Endodermal cell (in vitro differentiated cells): Measurements from ENCODE around the gene TRMT112. TPM values are rescaled to one million over a fixed set of nuclear protein-coding genes. Genes with fewer than 3 reads are reported as not detected.
A peak's percentile ranks its signal among the peaks of the same experiment; 100 is the strongest.

Experiments
- DNase-seq: peaks from one replicate; pipeline ENCODE4 v3.0.0-alpha.2; 2017
- H3K27ac ChIP-seq: 2 replicates; pipeline ENCODE4 v1.5.1; 2013; ENCODE audit warnings: mild to moderate bottlenecking, low read depth, low read length, moderate library complexity
- H3K27me3 ChIP-seq: 2 replicates; pipeline ENCODE4 v1.6.1; 2013; ENCODE audit warnings: mild to moderate bottlenecking, low read length, moderate library complexity; ENCODE audit not compliant: insufficient read depth, control insufficient read depth, poor library complexity, severe bottlenecking
- H3K36me3 ChIP-seq: 2 replicates; pipeline ENCODE4 v1.7.0; 2013; ENCODE audit warnings: mild to moderate bottlenecking, low read length, moderate library complexity; ENCODE audit not compliant: control insufficient read depth, insufficient read depth
- H3K4me1 ChIP-seq: one replicate; pipeline ENCODE4 v1.7.0; 2013; ENCODE audit warnings: low read length; ENCODE audit not compliant: control insufficient read depth, insufficient read depth
- H3K4me3 ChIP-seq: 2 replicates; pipeline ENCODE4 v1.5.1; 2013; ENCODE audit warnings: mild to moderate bottlenecking, low read length, moderate library complexity
- H3K9ac ChIP-seq: 2 replicates; pipeline ENCODE4 v1.6.1; 2013; ENCODE audit warnings: mild to moderate bottlenecking, low read length, moderate library complexity; ENCODE audit not compliant: poor library complexity, severe bottlenecking; ENCODE audit errors: extremely low read depth
- H3K9me3 ChIP-seq: 2 replicates; pipeline ENCODE4 v1.6.1; 2013; ENCODE audit warnings: mild to moderate bottlenecking, low read length, moderate library complexity; ENCODE audit not compliant: control insufficient read depth
- H3K27ac Mint-ChIP-seq: 2 replicates; pipeline ENCODE4 v1.8.0; 2020; ENCODE audit warnings: mixed read lengths
- H3K27me3 Mint-ChIP-seq: 2 replicates; pipeline ENCODE4 v1.8.0; 2021; ENCODE audit warnings: mild to moderate bottlenecking, mixed read lengths; ENCODE audit not compliant: insufficient read depth
- H3K36me3 Mint-ChIP-seq: 2 replicates; pipeline ENCODE4 v1.8.0; 2020; ENCODE audit warnings: low read depth, mixed read lengths
- H3K4me1 Mint-ChIP-seq: 2 replicates; pipeline ENCODE4 v1.8.0; 2020; ENCODE audit warnings: mixed read lengths
- H3K4me3 Mint-ChIP-seq: 2 replicates; pipeline ENCODE4 v1.8.0; 2020; ENCODE audit warnings: mild to moderate bottlenecking, moderate library complexity, mixed read lengths
- H3K9me3 Mint-ChIP-seq: 2 replicates; pipeline ENCODE4 v1.8.0; 2020; ENCODE audit warnings: mild to moderate bottlenecking, mixed read lengths
- WGBS, 2 experiments: methylation state at CpG; one replicate each; pipeline versions ENCODE4 v1.1.5 to v1.1.7; 2013; ENCODE audit warnings: missing lambda C conversion rate in 2 of 2, mixed read lengths in 1 of 2; ENCODE audit not compliant: insufficient coverage in 1 of 2, insufficient read length in 1 of 2; 5-methylcytosine and 5-hydroxymethylcytosine counted together
- total RNA-seq, 2 donors: library from RNA; stranded (reverse); fragmentation: NEBNext Ultra II Directional in 1 of 2; extraction: Animal tissue kit (Norgen Biotek cat#: 25700) in 1 of 2; gene quantifications; 2 replicates in 1 of 2; 3 replicates in 1 of 2; pipeline ENCODE4 v1.2.1, GENCODE V29; 2021
- TF ChIP-seq, protein P1 (sequence below): fragments of 200-600 bp; sonication (generic); conservative IDR thresholded peaks from 2 replicates; pipeline ENCODE4 v1.5.0; 2021; ENCODE audit warnings: antibody characterized with exemption, mild to moderate bottlenecking

The TRMT112 gene
- total RNA-seq, 2 donors from 2014 or later: 265 to 352 TPM

DNA sequence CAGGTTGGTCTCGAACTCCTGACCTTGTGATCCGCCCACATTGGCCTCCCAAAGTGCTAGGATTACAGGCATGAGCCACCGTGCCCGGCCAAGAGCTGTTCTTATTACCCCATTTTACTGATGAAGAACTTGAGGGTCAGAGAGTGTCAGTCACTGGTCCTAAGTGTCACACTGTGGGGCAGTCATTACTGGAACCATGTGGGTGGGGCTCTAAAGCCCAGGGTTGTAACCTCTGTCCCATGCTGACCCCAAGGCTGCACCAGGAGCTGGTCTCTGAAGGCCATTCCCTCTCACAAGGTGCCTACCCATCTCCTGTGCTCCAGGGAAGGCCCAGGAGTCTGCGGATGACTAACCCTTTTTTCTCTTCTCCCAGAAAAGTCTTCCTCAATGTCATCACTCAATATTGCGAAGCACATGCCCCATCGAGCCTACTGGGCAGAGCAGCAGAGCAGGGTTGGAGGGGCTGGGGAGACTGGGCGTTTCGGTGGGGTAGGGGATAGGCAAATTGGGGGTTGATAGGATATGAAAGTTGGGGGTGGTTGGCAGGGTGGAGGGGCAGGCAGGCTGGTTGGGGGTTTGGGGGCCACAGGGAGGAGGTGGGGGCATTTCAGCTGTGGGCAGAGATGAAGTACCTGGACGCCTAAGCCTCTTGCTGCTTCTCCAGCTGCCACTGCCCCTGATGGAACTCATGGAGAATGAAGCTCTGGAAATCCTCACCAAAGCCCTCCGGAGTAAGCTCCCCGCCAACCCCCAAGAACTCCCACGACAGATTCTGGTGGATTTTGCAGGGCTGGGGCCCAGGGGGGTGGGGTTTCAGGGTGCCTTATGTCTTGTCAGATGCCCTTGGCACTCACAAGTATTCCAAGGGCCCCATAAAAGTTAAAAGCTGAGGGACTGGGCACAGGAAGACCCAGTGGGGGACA lies 14.0 kb downstream of the TRMT112 start:
- H3K9ac ChIP-seq: no peak overlapping the region
- no peak overlapping the region for H3K4me3 Mint-ChIP-seq
- WGBS, 2 experiments: 89 to 92% methylated on average over 7 to 13 of the region's 13 CpGs
- peaks cover 8% of the 10 kb centered on the region for H3K4me1 Mint-ChIP-seq
- peaks cover 42% of the 10 kb centered on the region for H3K27me3 Mint-ChIP-seq
- H3K27ac ChIP-seq: no peak overlapping the region
- no peaks in the 10 kb centered on the region for H3K9me3 ChIP-seq
- H3K36me3 ChIP-seq: peaks cover 4% of the 10 kb centered on the region
- peaks cover 4% of the 10 kb centered on the region for H3K36me3 Mint-ChIP-seq
- H3K27me3 ChIP-seq: peaks cover 43% of the 10 kb centered on the region
- DNase-seq: no peak
- H3K4me3 ChIP-seq: no peak overlapping the region
- H3K4me1 ChIP-seq: no peaks in the 10 kb centered on the region
- H3K9me3 Mint-ChIP-seq: no peaks in the 10 kb centered on the region
- H3K27ac Mint-ChIP-seq: no peak overlapping the region
- TF ChIP-seq, protein P1, sequence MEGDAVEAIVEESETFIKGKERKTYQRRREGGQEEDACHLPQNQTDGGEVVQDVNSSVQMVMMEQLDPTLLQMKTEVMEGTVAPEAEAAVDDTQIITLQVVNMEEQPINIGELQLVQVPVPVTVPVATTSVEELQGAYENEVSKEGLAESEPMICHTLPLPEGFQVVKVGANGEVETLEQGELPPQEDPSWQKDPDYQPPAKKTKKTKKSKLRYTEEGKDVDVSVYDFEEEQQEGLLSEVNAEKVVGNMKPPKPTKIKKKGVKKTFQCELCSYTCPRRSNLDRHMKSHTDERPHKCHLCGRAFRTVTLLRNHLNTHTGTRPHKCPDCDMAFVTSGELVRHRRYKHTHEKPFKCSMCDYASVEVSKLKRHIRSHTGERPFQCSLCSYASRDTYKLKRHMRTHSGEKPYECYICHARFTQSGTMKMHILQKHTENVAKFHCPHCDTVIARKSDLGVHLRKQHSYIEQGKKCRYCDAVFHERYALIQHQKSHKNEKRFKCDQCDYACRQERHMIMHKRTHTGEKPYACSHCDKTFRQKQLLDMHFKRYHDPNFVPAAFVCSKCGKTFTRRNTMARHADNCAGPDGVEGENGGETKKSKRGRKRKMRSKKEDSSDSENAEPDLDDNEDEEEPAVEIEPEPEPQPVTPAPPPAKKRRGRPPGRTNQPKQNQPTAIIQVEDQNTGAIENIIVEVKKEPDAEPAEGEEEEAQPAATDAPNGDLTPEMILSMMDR: no peak

DNA sequence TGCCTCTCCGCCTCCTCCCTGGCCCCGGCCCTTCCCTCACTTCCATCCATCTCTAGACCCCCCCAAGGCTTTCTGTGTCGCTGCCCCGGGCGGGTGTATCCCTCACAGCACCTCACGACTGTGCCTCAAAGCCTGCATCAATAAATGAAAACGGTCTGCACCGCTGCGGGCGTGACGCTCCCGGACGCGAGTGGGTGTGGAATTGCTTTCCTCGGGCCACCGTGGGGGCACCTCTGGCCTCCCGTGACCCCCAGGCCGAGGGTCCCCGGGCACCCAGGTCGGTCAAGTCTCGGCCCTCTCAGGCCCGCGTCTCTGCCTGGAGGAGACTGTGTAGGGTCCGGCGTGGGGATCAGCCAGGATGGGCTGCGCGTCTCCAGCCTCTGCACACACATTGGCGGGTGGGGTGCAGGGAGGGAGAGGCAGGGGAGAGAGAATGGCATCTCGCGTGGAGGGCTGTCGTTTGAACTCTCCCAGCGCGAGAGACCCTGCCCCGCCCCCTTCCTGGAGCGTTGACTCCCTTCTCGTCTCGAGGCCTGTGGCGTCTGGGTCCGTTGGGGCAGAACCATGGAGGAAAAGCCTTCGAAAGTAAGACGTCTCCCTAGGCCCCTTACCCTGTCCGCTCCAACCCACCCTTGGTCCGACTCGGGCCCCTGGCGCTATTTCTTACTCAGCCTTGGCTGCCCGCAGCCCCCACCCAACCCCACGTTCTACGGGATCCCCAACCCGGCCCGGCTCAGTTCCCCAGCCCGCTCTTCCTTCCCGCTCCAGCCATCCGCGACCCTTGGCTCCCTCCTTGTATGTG lies 17.3 kb downstream of the TRMT112 start, which contains the start of gene CATSPERZ:
Gene CATSPERZ (plus strand): TSS at position 512 of the 802 bp plus-strand sequence. CDS start 53 bp downstream, at position 565.
- Mint-ChIP-seq H3K36me3 (no peaks in the 10 kb centered on the region), H3K4me1 (peaks cover 2% of the 10 kb centered on the region), H3K9me3 (no peaks in the 10 kb centered on the region), H3K27me3 (peaks cover 75% of the 10 kb centered on the region), H3K27ac (no peak within 1 kb of the TSS), H3K4me3 (peak within 1 kb of the TSS; percentile 44)
- no peak within 1 kb of the TSS for H3K9ac ChIP-seq
- peak; percentile 74 for DNase-seq
- 11 to 15% methylated on average over 28 to 54 of the region's 54 CpGs for WGBS, 2 experiments
- no peak within 1 kb of the TSS for H3K27ac ChIP-seq
- H3K9me3 ChIP-seq: no peaks in the 10 kb centered on the region
- TF ChIP-seq, protein P1: no peak
- peaks cover 76% of the 10 kb centered on the region for H3K27me3 ChIP-seq
- no peaks in the 10 kb centered on the region for H3K4me1 ChIP-seq
- H3K36me3 ChIP-seq: no peaks in the 10 kb centered on the region
- peak within 1 kb of the TSS; percentile 30 for H3K4me3 ChIP-seq

GRCh38 chr11:64298966-64299846 lies 18.2 kb downstream of the TRMT112 start:
- no peaks in the 10 kb centered on the region for H3K36me3 Mint-ChIP-seq
- no peak overlapping the region for H3K27ac Mint-ChIP-seq
- no peaks in the 10 kb centered on the region for H3K9me3 Mint-ChIP-seq
- no peak overlapping the region for H3K4me3 ChIP-seq
- peaks cover 85% of the 10 kb centered on the region for H3K27me3 ChIP-seq
- H3K27me3 Mint-ChIP-seq: peaks cover 83% of the 10 kb centered on the region
- H3K27ac ChIP-seq: no peak overlapping the region
- no peak for DNase-seq
- TF ChIP-seq, protein P1: no peak
- H3K36me3 ChIP-seq: no peaks in the 10 kb centered on the region
- H3K9ac ChIP-seq: no peak overlapping the region
- H3K4me1 Mint-ChIP-seq: peaks cover 1% of the 10 kb centered on the region
- no peaks in the 10 kb centered on the region for H3K9me3 ChIP-seq
- no peaks in the 10 kb centered on the region for H3K4me1 ChIP-seq
- 10 to 13% methylated on average over 54 to 59 of the region's 60 CpGs for WGBS, 2 experiments
- H3K4me3 Mint-ChIP-seq: peak overlapping the region; percentile 44
